Adrenal gland (tissue), 5 donors: ENCODE measurements around the gene CHST11.
A peak's percentile ranks its signal among the peaks of the same experiment; 100 is the strongest.

Experiments used
- POLR2A ChIP-seq, 2 donors: fragments of 450-650 bp; IDR thresholded peaks; one replicate each; pipeline ENCODE4 v1.6.1; 2017; ENCODE audit warnings: antibody characterized with exemption in 2 of 2, mild to moderate bottlenecking in 2 of 2, moderate library complexity in 1 of 2
- TF ChIP-seq, protein P1 (sequence below), 6 experiments: fragments of 450-650 bp in 4 of 6; fragments of 200-600 bp in 2 of 6; sonication (generic) in 1 of 6; IDR thresholded peaks; 1 replicate in 5 of 6; 2 replicates in 1 of 6; pipeline versions ENCODE4 v1.5.1 to v1.8.0; 2016 to 2021; ENCODE audit warnings: antibody characterized with exemption in 6 of 6, mild to moderate bottlenecking in 2 of 6, moderate library complexity in 1 of 6
- donor health status: DM: no; HTN: no; CAD: no.

DNA sequence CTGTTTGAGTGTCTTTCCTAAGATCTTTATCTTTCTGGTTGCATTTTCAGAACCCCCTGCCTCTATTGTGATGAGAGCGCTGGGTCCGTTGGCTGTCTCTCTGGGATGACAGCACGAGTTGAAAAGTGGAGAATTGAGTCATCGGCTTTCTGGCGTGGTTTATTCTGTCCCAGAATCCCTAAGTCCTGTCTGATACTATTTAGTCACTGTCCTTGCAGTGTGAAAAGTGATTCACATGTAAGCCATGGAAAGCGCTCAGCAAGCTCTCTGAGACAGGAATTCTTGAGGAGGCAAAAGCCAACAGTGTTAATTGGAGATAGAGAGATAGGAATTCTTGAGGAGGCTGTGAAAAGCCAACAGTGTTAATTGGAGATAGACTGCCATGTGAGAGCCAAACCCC, 121.7 kb downstream of the CHST11 start:
- TF ChIP-seq, protein P1, sequence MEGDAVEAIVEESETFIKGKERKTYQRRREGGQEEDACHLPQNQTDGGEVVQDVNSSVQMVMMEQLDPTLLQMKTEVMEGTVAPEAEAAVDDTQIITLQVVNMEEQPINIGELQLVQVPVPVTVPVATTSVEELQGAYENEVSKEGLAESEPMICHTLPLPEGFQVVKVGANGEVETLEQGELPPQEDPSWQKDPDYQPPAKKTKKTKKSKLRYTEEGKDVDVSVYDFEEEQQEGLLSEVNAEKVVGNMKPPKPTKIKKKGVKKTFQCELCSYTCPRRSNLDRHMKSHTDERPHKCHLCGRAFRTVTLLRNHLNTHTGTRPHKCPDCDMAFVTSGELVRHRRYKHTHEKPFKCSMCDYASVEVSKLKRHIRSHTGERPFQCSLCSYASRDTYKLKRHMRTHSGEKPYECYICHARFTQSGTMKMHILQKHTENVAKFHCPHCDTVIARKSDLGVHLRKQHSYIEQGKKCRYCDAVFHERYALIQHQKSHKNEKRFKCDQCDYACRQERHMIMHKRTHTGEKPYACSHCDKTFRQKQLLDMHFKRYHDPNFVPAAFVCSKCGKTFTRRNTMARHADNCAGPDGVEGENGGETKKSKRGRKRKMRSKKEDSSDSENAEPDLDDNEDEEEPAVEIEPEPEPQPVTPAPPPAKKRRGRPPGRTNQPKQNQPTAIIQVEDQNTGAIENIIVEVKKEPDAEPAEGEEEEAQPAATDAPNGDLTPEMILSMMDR (IDR thresholded peaks at IDR 0.05): no peak
- TF ChIP-seq POLR2A (IDR thresholded peaks at IDR 0.05): peak in 1 of 2 donors; percentile 20
